HEK293T (cell line): ENCODE measurements around the gene RPL32.

Experiments used
- CTCF ChIA-PET: fragments of 350-600 bp; formaldehyde crosslinking; extraction: SDS; loops from one replicate; lab custom pipeline; 2021; ENCODE audit warnings: antibody characterized with exemption, inconsistent platforms; lab: Yijun Ruan, JAX
- POLR2A ChIA-PET: fragments of 350-600 bp; formaldehyde crosslinking; extraction: SDS; loops from one replicate; lab custom pipeline; 2020; ENCODE audit warnings: antibody characterized with exemption, inconsistent platforms; lab: Yijun Ruan, JAX
- DNase-seq: peaks from one replicate; pipeline ENCODE4 v3.0.0; 2012; ENCODE audit warnings: mixed read lengths; ENCODE audit errors: extremely low spot score
- ARNT ChIP-seq: fragments of 450-650 bp; IDR thresholded peaks from 2 replicates; pipeline ENCODE4 v1.6.1; 2017; ENCODE audit warnings: mild to moderate bottlenecking
- BHLHE40 ChIP-seq: fragments of 450-650 bp; IDR thresholded peaks from 2 replicates; pipeline ENCODE4 v1.6.1; 2016; ENCODE audit warnings: mild to moderate bottlenecking, moderate library complexity, borderline replicate concordance
- CTBP1 ChIP-seq: fragments of 450-650 bp; IDR thresholded peaks from 2 replicates; pipeline ENCODE4 v1.6.1; 2016; ENCODE audit warnings: borderline replicate concordance
- ELF4 ChIP-seq: fragments of 450-650 bp; IDR thresholded peaks from 2 replicates; pipeline ENCODE4 v1.6.1; 2017; ENCODE audit warnings: antibody characterized with exemption
- FOXA1 ChIP-seq: fragments of 450-650 bp; IDR thresholded peaks from 2 replicates; pipeline ENCODE4 v1.6.1; 2016; ENCODE audit warnings: mild to moderate bottlenecking
- FOXK2 ChIP-seq: fragments of 450-650 bp; IDR thresholded peaks from 2 replicates; pipeline ENCODE4 v1.6.1; 2016; ENCODE audit warnings: mild to moderate bottlenecking
- FOXM1 ChIP-seq: fragments of 450-650 bp; IDR thresholded peaks from 2 replicates; pipeline ENCODE4 v1.6.1; 2017; ENCODE audit warnings: mild to moderate bottlenecking, borderline replicate concordance
- HDGF ChIP-seq: fragments of 450-650 bp; IDR thresholded peaks from 2 replicates; pipeline ENCODE4 v1.6.1; 2017; ENCODE audit warnings: antibody characterized with exemption, borderline replicate concordance
- L3MBTL2 ChIP-seq: fragments of 450-650 bp; conservative IDR thresholded peaks from 2 replicates; pipeline ENCODE4 v1.6.1; 2016; ENCODE audit warnings: mild to moderate bottlenecking
- LEF1 ChIP-seq: fragments of 450-650 bp; IDR thresholded peaks from 2 replicates; pipeline ENCODE4 v1.6.1; 2017; ENCODE audit warnings: mild to moderate bottlenecking, borderline replicate concordance
- NFRKB ChIP-seq: fragments of 450-650 bp; IDR thresholded peaks from 2 replicates; pipeline ENCODE4 v1.6.1; 2016; ENCODE audit warnings: mild to moderate bottlenecking, moderate library complexity
- SP1 ChIP-seq: fragments of 450-650 bp; IDR thresholded peaks from 2 replicates; pipeline ENCODE4 v1.6.1; 2017
- SUZ12 ChIP-seq: fragments of 450-650 bp; IDR thresholded peaks from 2 replicates; pipeline ENCODE4 v1.6.1; 2016; ENCODE audit warnings: mild to moderate bottlenecking
- TARDBP ChIP-seq: fragments of 450-650 bp; IDR thresholded peaks from 2 replicates; pipeline ENCODE4 v1.6.1; 2016
- ZNF384 ChIP-seq: fragments of 450-650 bp; IDR thresholded peaks from 2 replicates; pipeline ENCODE4 v1.6.1; 2016
- TF ChIP-seq, protein P1 (sequence below): fragments of 450-650 bp; IDR thresholded peaks from 2 replicates; pipeline ENCODE4 v1.6.1; 2016

RPL32 gene

GRCh38 chr3:12878141-12878574, 36.8 kb upstream of the RPL32 start:
- CTCF ChIA-PET = interaction anchor here (0.8 kb wide), 1 partner anchor 9 kb away, joined by 6 read pairs; no protein-coding TSS in a partner anchor
- DNase-seq = no peak
- POLR2A ChIA-PET = no interaction called here
- no peak for TF ChIP-seq FOXK2

GRCh38 chr3:12877040-12877439, 35.7 kb upstream of the RPL32 start:
- CTCF ChIA-PET = no interaction called here
- TF ChIP-seq, protein P1, sequence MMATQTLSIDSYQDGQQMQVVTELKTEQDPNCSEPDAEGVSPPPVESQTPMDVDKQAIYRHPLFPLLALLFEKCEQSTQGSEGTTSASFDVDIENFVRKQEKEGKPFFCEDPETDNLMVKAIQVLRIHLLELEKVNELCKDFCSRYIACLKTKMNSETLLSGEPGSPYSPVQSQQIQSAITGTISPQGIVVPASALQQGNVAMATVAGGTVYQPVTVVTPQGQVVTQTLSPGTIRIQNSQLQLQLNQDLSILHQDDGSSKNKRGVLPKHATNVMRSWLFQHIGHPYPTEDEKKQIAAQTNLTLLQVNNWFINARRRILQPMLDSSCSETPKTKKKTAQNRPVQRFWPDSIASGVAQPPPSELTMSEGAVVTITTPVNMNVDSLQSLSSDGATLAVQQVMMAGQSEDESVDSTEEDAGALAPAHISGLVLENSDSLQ = no peak
- no peak for TF ChIP-seq FOXM1
- no peak for TF ChIP-seq BHLHE40
- TF ChIP-seq ELF4 = no peak
- no peak for TF ChIP-seq ZNF384
- TF ChIP-seq HDGF = no peak
- no peak for TF ChIP-seq SUZ12
- no peak for TF ChIP-seq FOXK2
- no peak for TF ChIP-seq L3MBTL2
- TF ChIP-seq TARDBP = no peak
- no peak for TF ChIP-seq ARNT
- TF ChIP-seq LEF1 = no peak
- POLR2A ChIA-PET = no interaction called here
- DNase-seq = no peak

- TF ChIP-seq FOXA1 (no peak), FOXM1 (no peak), BHLHE40 (no peak), HDGF (no peak), SUZ12 (no peak), L3MBTL2 (no peak)
- no peak for DNase-seq
- ChIA-PET CTCF (no interaction called here), POLR2A (no interaction called here)
Observed at GRCh38 chr3:12875857-12876836, 34.8 kb upstream of the RPL32 start.

- TF ChIP-seq LEF1 = no peak
- TF ChIP-seq HDGF = no peak
- TF ChIP-seq FOXK2 = no peak
- no peak for TF ChIP-seq BHLHE40
- no peak for TF ChIP-seq TARDBP
- no peak for TF ChIP-seq SUZ12
- no peak for TF ChIP-seq ARNT
- TF ChIP-seq NFRKB = no peak
- DNase-seq = no peak
- ChIA-PET POLR2A (no interaction called here), CTCF (interaction anchor here (0.7 kb wide), 1 partner anchor 41 kb away, joined by 3 read pairs; no protein-coding TSS in a partner anchor)
Observed at GRCh38 chr3:12871404-12871983, 30.1 kb upstream of the RPL32 start.

DNA sequence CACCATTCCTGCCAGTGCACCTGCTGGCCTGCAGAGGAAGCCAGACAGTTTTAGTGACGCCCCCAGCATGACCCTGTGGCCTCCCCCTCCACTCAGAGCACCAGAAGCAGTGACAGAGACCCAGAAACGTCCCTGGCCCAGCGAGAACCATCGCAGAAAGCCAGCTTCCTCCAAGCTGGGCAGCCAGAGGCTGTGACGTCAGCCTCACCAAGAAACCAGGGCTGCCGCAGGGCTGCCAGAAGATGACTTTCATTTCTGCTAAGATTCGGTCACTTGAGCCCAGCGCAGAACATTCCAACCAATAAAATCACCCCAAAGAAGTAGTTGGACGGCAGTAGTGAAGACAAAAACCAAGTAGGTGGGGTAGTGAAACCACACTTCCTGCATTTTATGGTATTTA, 29.6 kb upstream of the RPL32 start:
- no peak for DNase-seq
- POLR2A ChIA-PET = no interaction called here
- TF ChIP-seq NFRKB = no peak
- no peak for TF ChIP-seq L3MBTL2
- TF ChIP-seq HDGF = no peak
- TF ChIP-seq SP1 = no peak
- TF ChIP-seq TARDBP = no peak
- no peak for TF ChIP-seq CTBP1
- TF ChIP-seq ARNT = no peak
- TF ChIP-seq, protein P1 = no peak
- no peak for TF ChIP-seq SUZ12
- no peak for TF ChIP-seq FOXA1
- TF ChIP-seq ELF4 = no peak
- no peak for TF ChIP-seq FOXK2
- TF ChIP-seq FOXM1 = no peak
- TF ChIP-seq ZNF384 = no peak
- CTCF ChIA-PET = interaction anchor here (0.7 kb wide), 1 partner anchor 41 kb away, joined by 3 read pairs; no protein-coding TSS in a partner anchor

DNA sequence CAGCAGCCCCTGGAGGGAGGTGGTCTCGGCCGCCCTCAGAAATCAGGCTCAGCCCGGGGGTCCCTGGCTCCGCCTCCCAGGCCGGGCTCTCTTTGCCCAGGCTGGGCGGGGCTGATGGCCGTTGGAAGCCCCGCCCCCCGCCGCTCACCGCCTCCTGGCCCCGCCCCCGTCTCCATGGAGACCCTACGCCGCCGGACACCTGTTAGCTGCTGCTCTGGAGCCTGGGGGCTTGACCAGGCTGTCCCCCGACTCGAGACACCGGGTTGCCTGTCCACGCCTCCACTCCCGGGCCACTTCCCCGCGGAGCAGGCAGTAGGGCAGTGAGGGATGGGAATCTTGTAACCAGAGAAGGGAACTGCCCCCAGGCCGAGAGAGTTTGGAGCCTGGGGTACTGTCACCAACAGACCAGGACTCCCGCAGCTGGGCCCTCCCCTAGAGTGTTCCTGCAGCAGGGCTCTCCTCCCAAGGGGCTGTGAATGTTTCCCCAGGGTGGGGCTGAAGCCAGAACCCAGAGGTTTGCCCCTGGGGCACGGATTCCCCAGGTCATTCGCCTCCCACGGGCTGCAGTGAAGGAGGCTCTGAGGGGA, 27.8 kb upstream of the RPL32 start:
- TF ChIP-seq SP1 (no peak), LEF1 (no peak), L3MBTL2 (no peak), TARDBP (no peak), SUZ12 (no peak), HDGF (no peak), ELF4 (no peak), CTBP1 (no peak), NFRKB (no peak), ARNT (no peak), FOXK2 (no peak), BHLHE40 (no peak), FOXM1 (no peak)
- TF ChIP-seq, protein P1 = no peak
- DNase-seq = peak; percentile 66
- POLR2A ChIA-PET = no interaction called here
- CTCF ChIA-PET = interaction anchor here (1.6 kb wide), 1 partner anchor 21 kb away, joined by 8 read pairs; no protein-coding TSS in a partner anchor
